ENCODE data around the gene KRTAP4-1. TPM values are rescaled to one million over a fixed set of nuclear protein-coding genes. Genes with fewer than 3 reads are reported as not detected.

KRTAP4-1 gene
- total and polyA plus RNA-seq, 2 donors (not counting 3 experiments of a cell fraction or from before 2014, with no cell fraction given): not detected

DNA sequence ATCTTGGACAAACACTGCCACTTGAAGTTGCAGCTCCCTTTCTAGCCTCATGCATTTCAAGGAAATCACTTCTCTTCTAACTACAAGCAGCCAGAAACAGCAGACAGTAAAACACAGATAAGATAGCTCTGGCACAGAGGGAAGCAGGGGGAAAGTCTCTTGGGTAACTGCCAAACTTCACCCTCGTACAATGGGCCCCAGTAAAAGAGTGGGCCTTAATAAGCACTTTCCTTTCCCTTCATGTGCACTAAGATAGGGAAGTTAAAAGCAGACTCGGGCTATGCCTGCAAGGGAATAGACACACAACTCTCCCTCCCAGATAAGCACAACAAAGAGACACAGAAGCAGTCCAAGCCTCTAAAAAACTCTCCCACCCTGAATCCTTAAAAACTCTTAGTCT lies 30.9 kb downstream of the KRTAP4-1 start:
- Histone ChIP-seq H3K27ac (ENCODE audit: insufficient read depth, low read depth, low read length) (no peak overlapping the region), H3K79me2 (ENCODE audit: control insufficient read depth, insufficient read depth, low read length) (no peaks in the 10 kb centered on the region), H3K27me3 (ENCODE audit: control insufficient read depth in 2 of 2, insufficient read depth in 2 of 2, low read length in 2 of 2) (no peaks in the 10 kb centered on the region), H3K9me3 (replicated peaks; ENCODE audit: control insufficient read depth, insufficient read depth, low read length) (no peaks in the 10 kb centered on the region), H2AFZ (ENCODE audit: low read depth, low read length) (no peak overlapping the region), H3K4me2 (ENCODE audit: insufficient read depth, low read length) (no peak overlapping the region), H3K4me3 (replicated peaks in 1 of 3; ENCODE audit: insufficient read depth in 1 of 3, low read depth in 1 of 3, low read length in 3 of 3) (no peak overlapping the region), H3K9ac (replicated peaks; ENCODE audit: extremely low read depth, insufficient read depth, low read length) (no peak overlapping the region), H4K20me1 (replicated peaks; ENCODE audit: control insufficient read depth, extremely low read depth, insufficient read depth, low read length) (no peaks in the 10 kb centered on the region), H3K4me1 (ENCODE audit: control insufficient read depth, extremely low read depth, insufficient read depth, low read length) (no peaks in the 10 kb centered on the region), H3K36me3 (ENCODE audit: control insufficient read depth in 2 of 2, extremely low read depth in 1 of 2, insufficient read depth in 2 of 2, low read length in 2 of 2) (no peaks in the 10 kb centered on the region), H3K9me1 (replicated peaks; ENCODE audit: control insufficient read depth, extremely low read depth, insufficient read depth, low read length) (no peaks in the 10 kb centered on the region)
- TF ChIP-seq, protein P1, sequence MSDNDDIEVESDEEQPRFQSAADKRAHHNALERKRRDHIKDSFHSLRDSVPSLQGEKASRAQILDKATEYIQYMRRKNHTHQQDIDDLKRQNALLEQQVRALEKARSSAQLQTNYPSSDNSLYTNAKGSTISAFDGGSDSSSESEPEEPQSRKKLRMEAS (IDR thresholded peaks at IDR 0.05; ENCODE audit: insufficient read depth, insufficient read length): no peak
- TF ChIP-seq FOS (IDR thresholded peaks at IDR 0.05; ENCODE audit: borderline replicate concordance, insufficient read depth, low read length) (no peak), GATA2 (IDR thresholded peaks at IDR 0.05; ENCODE audit: insufficient read depth, insufficient read length, low read depth, low read length) (no peak), MYC (IDR thresholded peaks at IDR 0.05; ENCODE audit: low read depth, low read length) (no peak), EZH2 (IDR thresholded peaks at IDR 0.05; ENCODE audit: borderline replicate concordance, low read depth, low read length, severe bottlenecking) (no peak), POLR2AphosphoS5 (IDR thresholded peaks at IDR 0.05; ENCODE audit: insufficient read depth, low read depth, low read length) (no peak), JUN (IDR thresholded peaks at IDR 0.05; ENCODE audit: borderline replicate concordance, insufficient read depth, insufficient read length, low read depth) (no peak), POLR2A (IDR thresholded peaks at IDR 0.05; ENCODE audit: low read depth, low read length) (no peak)
- TF ChIP-seq, protein P2, sequence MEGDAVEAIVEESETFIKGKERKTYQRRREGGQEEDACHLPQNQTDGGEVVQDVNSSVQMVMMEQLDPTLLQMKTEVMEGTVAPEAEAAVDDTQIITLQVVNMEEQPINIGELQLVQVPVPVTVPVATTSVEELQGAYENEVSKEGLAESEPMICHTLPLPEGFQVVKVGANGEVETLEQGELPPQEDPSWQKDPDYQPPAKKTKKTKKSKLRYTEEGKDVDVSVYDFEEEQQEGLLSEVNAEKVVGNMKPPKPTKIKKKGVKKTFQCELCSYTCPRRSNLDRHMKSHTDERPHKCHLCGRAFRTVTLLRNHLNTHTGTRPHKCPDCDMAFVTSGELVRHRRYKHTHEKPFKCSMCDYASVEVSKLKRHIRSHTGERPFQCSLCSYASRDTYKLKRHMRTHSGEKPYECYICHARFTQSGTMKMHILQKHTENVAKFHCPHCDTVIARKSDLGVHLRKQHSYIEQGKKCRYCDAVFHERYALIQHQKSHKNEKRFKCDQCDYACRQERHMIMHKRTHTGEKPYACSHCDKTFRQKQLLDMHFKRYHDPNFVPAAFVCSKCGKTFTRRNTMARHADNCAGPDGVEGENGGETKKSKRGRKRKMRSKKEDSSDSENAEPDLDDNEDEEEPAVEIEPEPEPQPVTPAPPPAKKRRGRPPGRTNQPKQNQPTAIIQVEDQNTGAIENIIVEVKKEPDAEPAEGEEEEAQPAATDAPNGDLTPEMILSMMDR (IDR thresholded peaks at IDR 0.05; ENCODE audit: extremely low read depth in 1 of 2, insufficient read depth in 1 of 2, low read depth in 1 of 2, low read length in 2 of 2): no peak
- DNase-seq (ENCODE audit: low read depth, low spot score) (no peak), FAIRE-seq (no peak)
- dilution Hi-C loops (cut with MboI; ENCODE audit: extremely low pct_ligation_motif_present, low sequenced_read_pairs): no loop called here
- CTCF ChIA-PET: no interaction called here
- intact Hi-C loops (cut with micrococcal nuclease): no loop called here
- POLR2A ChIA-PET: no interaction called here
- BruUV-seq (replicated peaks): no TSS peak
